A549 (cell line): ENCODE results near the gene GRAMD2A. TPM values are rescaled to one million over a fixed set of nuclear protein-coding genes. Genes with fewer than 3 reads are reported as not detected.

Source experiments
- ATAC-seq, 2 experiments: fragments of 200-7000 bp in 1 of 2; fragments of >200 bp in 1 of 2; cut with Nextera tagmentation in 1 of 2; cut with Tn5 transposase in 1 of 2; 3 replicates each; pipeline versions ENCODE4 v1.8.0 to v1.9.1; 2018 to 2020; ENCODE audit warnings: mild to moderate bottlenecking in 1 of 2, moderate library complexity in 1 of 2
- CTCF ChIA-PET: fragments of 300-600 bp; sonication (Branson Sonifier 250); formaldehyde crosslinking; extraction: SDS; loops from one replicate; lab custom pipeline; 2021; ENCODE audit warnings: antibody characterized with exemption, inconsistent platforms; lab: Yijun Ruan, JAX
- POLR2A ChIA-PET: fragments of 350-600 bp; formaldehyde crosslinking; extraction: SDS; loops from one replicate; lab custom pipeline; 2021; ENCODE audit warnings: antibody characterized with exemption, inconsistent platforms; lab: Yijun Ruan, JAX
- DNase-seq, 2 experiments: peaks; one replicate each; pipeline versions ENCODE4 v3.0.0 to v3.0.0-alpha.2; 2011 to 2016; ENCODE audit warnings: low read depth in 1 of 2, low spot score in 1 of 2
- FAIRE-seq: peaks from 2 replicates; lab custom pipeline; 2011; peaks lifted over from hg19 to GRCh38; lab: Jason Lieb, UNC
- H3K27ac ChIP-seq, 2 experiments: fragments of >200 bp; sonication (Bioruptor Twin); formaldehyde crosslinking; 3 replicates each; pipeline ENCODE4 v1.5.1; 2016 to 2017
- H3K4me1 ChIP-seq: fragments of >200 bp; sonication (Bioruptor Twin); formaldehyde crosslinking; 3 replicates; pipeline ENCODE4 v1.6.1; 2016
- H3K4me2 ChIP-seq: fragments of >200 bp; sonication (Bioruptor Twin); formaldehyde crosslinking; 3 replicates; pipeline ENCODE4 v1.6.1; 2016
- H3K4me3 ChIP-seq: fragments of >200 bp; sonication (Bioruptor Twin); formaldehyde crosslinking; 3 replicates; pipeline ENCODE4 v1.5.1; 2016
- H3K9me3 ChIP-seq: fragments of >200 bp; sonication (Bioruptor Twin); formaldehyde crosslinking; 3 replicates; pipeline ENCODE4 v1.6.1; 2016
- ATOH8 ChIP-seq: fragments of 250-450 bp; sonication (Bioruptor Pico); IDR thresholded peaks from 2 replicates; pipeline ENCODE4 v1.5.0; 2020; ENCODE audit warnings: low read depth, mild to moderate bottlenecking, moderate library complexity
- CBX2 ChIP-seq: fragments of 200-600 bp; sonication (generic); IDR thresholded peaks from 2 replicates; pipeline ENCODE4 v1.6.1; 2016; ENCODE audit warnings: low read depth, mild to moderate bottlenecking, borderline replicate concordance
- CHD2 ChIP-seq: fragments of 150-350 bp; IDR thresholded peaks from 2 replicates; pipeline ENCODE4 v1.6.1; 2014; ENCODE audit warnings: low read length; ENCODE audit not compliant: partially characterized antibody
- CHD4 ChIP-seq: fragments of 200-600 bp; sonication (generic); IDR thresholded peaks from 2 replicates; pipeline ENCODE4 v1.6.1; 2016; ENCODE audit warnings: antibody characterized with exemption, mild to moderate bottlenecking, borderline replicate concordance
- E2F6 ChIP-seq: IDR thresholded peaks from 2 replicates; pipeline ENCODE4 v1.6.1; 2012; ENCODE audit warnings: low read depth, borderline replicate concordance
- EHF ChIP-seq: fragments of 250-450 bp; sonication (Bioruptor Pico); IDR thresholded peaks from 2 replicates; pipeline ENCODE4 v1.5.0; 2020; ENCODE audit warnings: mild to moderate bottlenecking
- EHMT2 ChIP-seq: fragments of 200-600 bp; sonication (generic); IDR thresholded peaks from 2 replicates; pipeline ENCODE4 v1.6.1; 2016; ENCODE audit warnings: antibody characterized with exemption, low read depth, mild to moderate bottlenecking, moderate library complexity
- EP300 ChIP-seq, 2 experiments: fragments of >200 bp; sonication (Bioruptor Twin); formaldehyde crosslinking; IDR thresholded peaks; 2 replicates in 1 of 2; 3 replicates in 1 of 2; pipeline ENCODE4 v1.6.1; 2016 to 2017
- FOSB ChIP-seq: fragments of 250-450 bp; sonication (Bioruptor Pico); IDR thresholded peaks from 2 replicates; pipeline ENCODE4 v1.5.0; 2020; ENCODE audit warnings: mild to moderate bottlenecking, moderate library complexity
- FOXS1 ChIP-seq: fragments of 250-450 bp; sonication (Bioruptor Pico); IDR thresholded peaks from 2 replicates; pipeline ENCODE4 v1.5.0; 2020; ENCODE audit warnings: mild to moderate bottlenecking, moderate library complexity
- HDAC2 ChIP-seq: fragments of 200-600 bp; sonication (generic); IDR thresholded peaks from 2 replicates; pipeline ENCODE4 v1.6.1; 2016
- JUN ChIP-seq, 2 experiments: fragments of >200 bp; sonication (Bioruptor Twin); formaldehyde crosslinking; IDR thresholded peaks; 2 replicates in 1 of 2; 3 replicates in 1 of 2; pipeline ENCODE4 v1.6.1; 2016 to 2017
- JUNB ChIP-seq: fragments of >200 bp; sonication (Bioruptor Twin); formaldehyde crosslinking; IDR thresholded peaks from 2 replicates; pipeline ENCODE4 v1.6.1; 2016
- MAX ChIP-seq: IDR thresholded peaks from 2 replicates; pipeline ENCODE4 v1.6.1; 2012
- MAZ ChIP-seq: fragments of 150-350 bp; IDR thresholded peaks from 2 replicates; pipeline ENCODE4 v1.6.1; 2014; ENCODE audit warnings: antibody characterized with exemption, low read depth, low read length, borderline replicate concordance
- MYC ChIP-seq: IDR thresholded peaks from 2 replicates; pipeline ENCODE4 v1.6.1; 2012; ENCODE audit warnings: mild to moderate bottlenecking, inconsistent platforms, low read length, improper control_type of control experiment, borderline replicate concordance
- NFE2L2 ChIP-seq: fragments of 150-350 bp; conservative IDR thresholded peaks from 2 replicates; pipeline ENCODE4 v1.6.1; 2014; ENCODE audit warnings: low read length
- NR3C1 ChIP-seq: fragments of >200 bp; sonication (Bioruptor Twin); formaldehyde crosslinking; IDR thresholded peaks from 3 replicates; pipeline ENCODE4 v1.6.1; 2017
- POLR2A ChIP-seq: IDR thresholded peaks from 2 replicates; pipeline ENCODE4 v1.6.1; 2012; ENCODE audit warnings: mild to moderate bottlenecking, low read length
- POLR2AphosphoS2 ChIP-seq: conservative IDR thresholded peaks from 2 replicates; pipeline ENCODE4 v1.6.1; 2012; ENCODE audit warnings: low read length, improper control_type of control experiment, inconsistent platforms
- RAD21 ChIP-seq, 2 experiments: fragments of >200 bp in 1 of 2; sonication (Bioruptor Twin) in 1 of 2; formaldehyde crosslinking in 1 of 2; IDR thresholded peaks in 1 of 2; conservative IDR thresholded peaks in 1 of 2; 2 replicates in 1 of 2; 3 replicates in 1 of 2; pipeline ENCODE4 v1.6.1; 2012 to 2018; ENCODE audit warnings: inconsistent platforms in 1 of 2
- RARB ChIP-seq: fragments of 250-450 bp; sonication (Bioruptor Pico); IDR thresholded peaks from 2 replicates; pipeline ENCODE4 v1.8.0; 2021; ENCODE audit warnings: mild to moderate bottlenecking, moderate library complexity
- RCOR1 ChIP-seq: fragments of 150-350 bp; IDR thresholded peaks from 2 replicates; pipeline ENCODE4 v1.6.1; 2014; ENCODE audit warnings: antibody characterized with exemption, low read length, low read depth
- REST ChIP-seq: fragments of 200-600 bp; sonication (generic); IDR thresholded peaks from 2 replicates; pipeline ENCODE4 v1.6.1; 2016; ENCODE audit warnings: antibody characterized with exemption, mild to moderate bottlenecking, moderate library complexity
- SREBF2 ChIP-seq: fragments of 450-650 bp; IDR thresholded peaks from 2 replicates; pipeline ENCODE4 v1.6.1; 2014; ENCODE audit warnings: mild to moderate bottlenecking, moderate library complexity
- TFCP2L1 ChIP-seq: fragments of 250-450 bp; sonication (Bioruptor Pico); IDR thresholded peaks from 2 replicates; pipeline ENCODE4 v1.5.0; 2021; ENCODE audit warnings: mild to moderate bottlenecking
- ZFP36 ChIP-seq: fragments of 450-650 bp; IDR thresholded peaks from 2 replicates; pipeline ENCODE4 v1.6.1; 2014; ENCODE audit warnings: borderline replicate concordance; ENCODE audit not compliant: partially characterized antibody
- ZSCAN20 ChIP-seq: fragments of 250-450 bp; sonication (Bioruptor Pico); IDR thresholded peaks from 2 replicates; pipeline ENCODE4 v1.8.0; 2022; ENCODE audit warnings: mild to moderate bottlenecking, moderate library complexity
- WGBS: methylation state at CpG from one replicate; pipeline ENCODE4 v1.1.6; 2017; ENCODE audit errors: missing lambda C conversion rate; 5-methylcytosine and 5-hydroxymethylcytosine counted together
- polyA plus RNA-seq, 4 experiments: library from polyadenylated mRNA; depleted of rRNA in 3 of 4; stranded (reverse); fragments of >200 nt; fragmentation: RNase III in 1 of 4; extraction: RNeasy Plus Mini Kit Qiagen cat#74134 plus additional on column Dnase treatment in 1 of 4; gene quantifications; 2 replicates in 3 of 4; 3 replicates in 1 of 4; pipeline ENCODE4 v1.2.3, GENCODE V29; 2011 to 2017
- TF ChIP-seq, protein P1 (sequence below): fragments of >200 bp; sonication (Bioruptor Twin); formaldehyde crosslinking; IDR thresholded peaks from 2 replicates; pipeline ENCODE4 v1.6.1; 2016
- TF ChIP-seq, protein P2 (sequence below): fragments of 150-350 bp; IDR thresholded peaks from 2 replicates; pipeline ENCODE4 v1.6.1; 2014; ENCODE audit warnings: low read depth, mild to moderate bottlenecking, low read length
- TF ChIP-seq, protein P3 (sequence below): fragments of >200 bp; sonication (Bioruptor Twin); formaldehyde crosslinking; IDR thresholded peaks from 3 replicates; pipeline ENCODE4 v1.6.1; 2016

Gene GRAMD2A
- polyA plus RNA-seq, 2 of the 4 experiments (the other 2 are of a cell fraction): 0.41 TPM; not detected in 1

- Histone ChIP-seq H3K9me3 (no peaks in the 10 kb centered on the region), H3K4me2 (peak overlapping the region; percentile 90), H3K4me1 (peaks cover 31% of the 10 kb centered on the region), H3K4me3 (peak overlapping the region; percentile 46), H3K27ac (peak overlapping the region; percentile 75 to 86)
- DNase-seq: no peak
- ChIA-PET POLR2A (interaction anchor here (1.7 kb wide), 1 partner anchor 43 kb away, joined by 7 read pairs; no protein-coding TSS in a partner anchor), CTCF (interaction anchor here (0.6 to 2.0 kb wide), 6 partner anchors 9 to 596 kb away, joined by 3 to 5 read pairs (median 4); no protein-coding TSS in a partner anchor)
- TF ChIP-seq EHF (CRISPR knock-in tag) (no peak), ZSCAN20 (CRISPR knock-in tag) (no peak), HDAC2 (no peak)
- 44% methylated on average over 12 of the region's 12 CpGs for WGBS
- FAIRE-seq: no peak
- ATAC-seq: peak; percentile 40 to 50; a peak in 5 of 6 replicates
Measured at GRCh38 chr15:72183781-72184164, 13.8 kb downstream of the GRAMD2A start.

GRCh38 chr15:72182673-72183072 lies 14.9 kb downstream of the GRAMD2A start:
- ATAC-seq (no peak), DNase-seq (peak in 1 of 2 experiments; percentile 55)
- no peak for TF ChIP-seq POLR2AphosphoS2
- TF ChIP-seq, protein P1, sequence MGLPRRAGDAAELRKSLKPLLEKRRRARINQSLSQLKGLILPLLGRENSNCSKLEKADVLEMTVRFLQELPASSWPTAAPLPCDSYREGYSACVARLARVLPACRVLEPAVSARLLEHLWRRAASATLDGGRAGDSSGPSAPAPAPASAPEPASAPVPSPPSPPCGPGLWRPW: peak; percentile 43; the same call in 1 of the 2 replicates
- no peak for TF ChIP-seq SREBF2
- TF ChIP-seq JUNB: no peak
- TF ChIP-seq JUN (IDR thresholded peaks at IDR 0.05): no peak
- no peak for TF ChIP-seq CHD2
- TF ChIP-seq MAZ: no peak
- TF ChIP-seq RARB (CRISPR knock-in tag): no peak
- no peak for TF ChIP-seq POLR2A
- TF ChIP-seq ZFP36: peak; percentile 0
- no peak for TF ChIP-seq NFE2L2
- TF ChIP-seq REST: no peak
- TF ChIP-seq TFCP2L1 (CRISPR knock-in tag): 0 out of 2 replicates have a peak, but pooled peaks have one; percentile 29
- TF ChIP-seq RCOR1: no peak
- no peak for TF ChIP-seq CHD4
- TF ChIP-seq, protein P2, sequence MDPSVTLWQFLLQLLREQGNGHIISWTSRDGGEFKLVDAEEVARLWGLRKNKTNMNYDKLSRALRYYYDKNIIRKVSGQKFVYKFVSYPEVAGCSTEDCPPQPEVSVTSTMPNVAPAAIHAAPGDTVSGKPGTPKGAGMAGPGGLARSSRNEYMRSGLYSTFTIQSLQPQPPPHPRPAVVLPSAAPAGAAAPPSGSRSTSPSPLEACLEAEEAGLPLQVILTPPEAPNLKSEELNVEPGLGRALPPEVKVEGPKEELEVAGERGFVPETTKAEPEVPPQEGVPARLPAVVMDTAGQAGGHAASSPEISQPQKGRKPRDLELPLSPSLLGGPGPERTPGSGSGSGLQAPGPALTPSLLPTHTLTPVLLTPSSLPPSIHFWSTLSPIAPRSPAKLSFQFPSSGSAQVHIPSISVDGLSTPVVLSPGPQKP: no peak
- TF ChIP-seq EHMT2: no peak
- no peak for TF ChIP-seq E2F6
- TF ChIP-seq, protein P3, sequence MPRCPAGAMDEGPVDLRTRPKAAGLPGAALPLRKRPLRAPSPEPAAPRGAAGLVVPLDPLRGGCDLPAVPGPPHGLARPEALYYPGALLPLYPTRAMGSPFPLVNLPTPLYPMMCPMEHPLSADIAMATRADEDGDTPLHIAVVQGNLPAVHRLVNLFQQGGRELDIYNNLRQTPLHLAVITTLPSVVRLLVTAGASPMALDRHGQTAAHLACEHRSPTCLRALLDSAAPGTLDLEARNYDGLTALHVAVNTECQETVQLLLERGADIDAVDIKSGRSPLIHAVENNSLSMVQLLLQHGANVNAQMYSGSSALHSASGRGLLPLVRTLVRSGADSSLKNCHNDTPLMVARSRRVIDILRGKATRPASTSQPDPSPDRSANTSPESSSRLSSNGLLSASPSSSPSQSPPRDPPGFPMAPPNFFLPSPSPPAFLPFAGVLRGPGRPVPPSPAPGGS: no peak
- TF ChIP-seq EP300 (IDR thresholded peaks at IDR 0.05): no peak
- no peak for TF ChIP-seq MYC
- TF ChIP-seq NR3C1: no peak
- no peak for TF ChIP-seq ATOH8 (CRISPR knock-in tag)
- TF ChIP-seq FOSB (CRISPR knock-in tag): no peak
- no peak for TF ChIP-seq RAD21 (conservative IDR thresholded peaks at IDR 0.05 in 1 of 2, IDR thresholded peaks at IDR 0.05 in 1 of 2)
- no peak for TF ChIP-seq CBX2
- no peak for TF ChIP-seq FOXS1 (CRISPR knock-in tag)
- TF ChIP-seq MAX: no peak

More at GRCh38 chr15:72182673-72183072, 14.9 kb downstream of the GRAMD2A start:
- Histone ChIP-seq H3K27ac (peak overlapping the region in 1 of 2 experiments; percentile 86; a peak in 1 of 6 replicates), H3K4me2 (0 out of 3 replicates have a peak overlapping the region, but pooled peaks have one; percentile 1), H3K4me1 (peaks cover 31% of the 10 kb centered on the region), H3K9me3 (no peaks in the 10 kb centered on the region), H3K4me3 (no peak overlapping the region)
- no peak for FAIRE-seq
- CTCF ChIA-PET: interaction anchor here (2.0 kb wide), 1 partner anchor 16 kb away, joined by 5 read pairs; no protein-coding TSS in a partner anchor
- POLR2A ChIA-PET: no interaction called here
- 60% methylated on average over 3 of the region's 3 CpGs for WGBS
